Mammary epithelial cell (primary cell): ENCODE measurements around the gene LRRFIP1.

Experiments
- EZH2 ChIP-seq: IDR thresholded peaks from 2 replicates; pipeline ENCODE4 v1.6.1; 2012; ENCODE audit warnings: low read length, inconsistent platforms, borderline replicate concordance
- TF ChIP-seq, protein P1 (sequence below), 2 donors: IDR thresholded peaks in 1 of 2; conservative IDR thresholded peaks in 1 of 2; 2 replicates each; pipeline ENCODE4 v1.5.1; 2011 to 2012; ENCODE audit warnings: inconsistent platforms in 2 of 2, low read length in 2 of 2, mild to moderate bottlenecking in 2 of 2, control low read depth in 1 of 2, low read depth in 1 of 2; ENCODE audit not compliant: insufficient read depth in 1 of 2; ENCODE audit errors: extremely low read depth in 1 of 2

DNA sequence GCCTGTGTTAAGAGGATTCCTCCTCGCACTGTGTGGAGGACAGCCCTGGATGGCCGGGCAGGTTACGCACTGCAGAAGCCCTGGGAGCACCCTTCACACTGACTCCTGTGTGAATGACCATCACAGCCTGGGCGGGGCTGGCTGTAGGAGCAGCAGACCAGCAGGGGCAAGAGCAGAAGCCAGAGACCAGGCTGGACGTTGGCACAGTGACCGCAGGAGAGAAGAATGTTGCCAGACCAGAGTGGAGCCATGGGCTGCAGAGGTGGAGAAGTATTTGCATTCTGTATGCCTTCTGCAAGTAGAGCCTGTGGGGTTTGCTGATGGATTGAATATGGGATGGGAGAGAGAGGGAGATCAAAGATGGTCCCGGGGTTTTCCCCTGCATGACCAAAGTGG is 23.1 kb downstream of the LRRFIP1 start:
- TF ChIP-seq, protein P1, sequence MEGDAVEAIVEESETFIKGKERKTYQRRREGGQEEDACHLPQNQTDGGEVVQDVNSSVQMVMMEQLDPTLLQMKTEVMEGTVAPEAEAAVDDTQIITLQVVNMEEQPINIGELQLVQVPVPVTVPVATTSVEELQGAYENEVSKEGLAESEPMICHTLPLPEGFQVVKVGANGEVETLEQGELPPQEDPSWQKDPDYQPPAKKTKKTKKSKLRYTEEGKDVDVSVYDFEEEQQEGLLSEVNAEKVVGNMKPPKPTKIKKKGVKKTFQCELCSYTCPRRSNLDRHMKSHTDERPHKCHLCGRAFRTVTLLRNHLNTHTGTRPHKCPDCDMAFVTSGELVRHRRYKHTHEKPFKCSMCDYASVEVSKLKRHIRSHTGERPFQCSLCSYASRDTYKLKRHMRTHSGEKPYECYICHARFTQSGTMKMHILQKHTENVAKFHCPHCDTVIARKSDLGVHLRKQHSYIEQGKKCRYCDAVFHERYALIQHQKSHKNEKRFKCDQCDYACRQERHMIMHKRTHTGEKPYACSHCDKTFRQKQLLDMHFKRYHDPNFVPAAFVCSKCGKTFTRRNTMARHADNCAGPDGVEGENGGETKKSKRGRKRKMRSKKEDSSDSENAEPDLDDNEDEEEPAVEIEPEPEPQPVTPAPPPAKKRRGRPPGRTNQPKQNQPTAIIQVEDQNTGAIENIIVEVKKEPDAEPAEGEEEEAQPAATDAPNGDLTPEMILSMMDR (conservative IDR thresholded peaks at IDR 0.05 in 1 of 2, IDR thresholded peaks at IDR 0.05 in 1 of 2; ENCODE audit: extremely low read depth in 1 of 2, insufficient read depth in 1 of 2, low read depth in 1 of 2, low read length in 2 of 2), result no peak
- TF ChIP-seq EZH2, result no peak
